ENCODE measurements around the gene CNTNAP4.

CNTNAP4 gene

DNA sequence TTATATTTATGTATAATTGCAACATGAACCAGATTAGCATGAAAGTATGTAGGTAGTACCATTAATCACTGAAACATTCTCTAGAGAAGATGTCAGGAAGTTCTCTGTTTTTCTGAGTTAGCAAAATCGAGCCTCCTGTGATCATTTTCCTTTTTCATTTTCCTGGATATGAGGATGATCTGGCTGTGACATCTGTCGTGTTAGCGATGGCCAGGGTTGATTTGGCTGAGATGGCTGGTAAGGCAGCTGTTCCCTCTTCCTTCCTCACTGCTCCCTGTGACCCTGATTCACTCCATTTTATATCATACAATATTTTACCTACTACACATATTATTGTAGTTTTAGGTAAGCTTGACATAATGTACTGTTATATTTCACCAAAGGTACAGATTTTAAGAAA, 10.3 kb downstream of the CNTNAP4 start:
- no peaks in the 10 kb centered on the region for H3K27me3 Mint-ChIP-seq
- no peaks in the 10 kb centered on the region for H3K9me3 Mint-ChIP-seq
- no peaks in the 10 kb centered on the region for H3K4me1 Mint-ChIP-seq
- H3K36me3 Mint-ChIP-seq, result peaks cover 2% of the 10 kb centered on the region
- no peak overlapping the region for H3K4me3 Mint-ChIP-seq
- H3K27ac Mint-ChIP-seq, result no peak overlapping the region

DNA sequence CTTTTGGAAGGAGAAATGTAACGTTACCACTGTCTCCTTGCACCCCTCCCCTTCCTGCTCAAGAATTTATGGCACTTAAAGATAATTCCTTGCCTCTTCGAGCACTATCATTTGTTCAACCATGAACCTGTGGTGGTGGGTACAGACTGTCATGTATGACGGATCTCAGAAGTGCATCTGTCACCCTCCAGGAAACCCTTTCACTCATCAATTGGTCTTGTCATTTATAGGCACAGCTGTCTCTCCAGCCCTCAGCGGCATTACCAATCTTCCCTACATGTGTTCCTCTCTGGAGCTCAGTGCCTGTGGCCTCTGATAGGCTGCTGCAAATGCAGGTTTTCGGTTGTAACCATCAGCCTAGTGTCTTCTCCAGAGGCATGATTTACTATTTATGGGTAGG, 15.0 kb downstream of the CNTNAP4 start:
- Mint-ChIP-seq H3K27ac (no peak overlapping the region), H3K4me1 (no peaks in the 10 kb centered on the region), H3K36me3 (peaks cover 2% of the 10 kb centered on the region), H3K4me3 (no peak overlapping the region), H3K27me3 (no peaks in the 10 kb centered on the region), H3K9me3 (peaks cover 11% of the 10 kb centered on the region)

DNA sequence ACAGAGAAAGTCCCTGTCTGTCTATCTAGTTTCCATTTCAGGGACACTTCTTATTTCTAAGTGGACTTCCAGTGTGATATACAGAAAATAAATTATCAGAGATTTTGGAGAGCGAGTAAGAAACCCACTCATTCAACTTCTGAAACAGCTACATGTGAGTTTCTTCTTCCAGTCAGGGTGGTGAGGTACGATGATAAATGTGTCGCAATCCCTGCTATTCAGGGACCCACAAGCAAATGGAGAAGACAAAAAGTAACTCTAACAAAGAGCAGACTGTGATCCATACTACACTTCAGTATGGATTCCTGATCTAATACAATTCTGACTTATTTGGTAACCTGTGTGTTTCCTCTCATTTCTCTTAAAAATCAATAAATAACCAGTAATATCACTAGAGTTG, 16.8 kb downstream of the CNTNAP4 start:
- Mint-ChIP-seq H3K36me3 (peaks cover 2% of the 10 kb centered on the region), H3K27ac (no peak overlapping the region), H3K4me1 (no peaks in the 10 kb centered on the region), H3K27me3 (no peaks in the 10 kb centered on the region), H3K9me3 (peaks cover 16% of the 10 kb centered on the region), H3K4me3 (no peak overlapping the region)

DNA sequence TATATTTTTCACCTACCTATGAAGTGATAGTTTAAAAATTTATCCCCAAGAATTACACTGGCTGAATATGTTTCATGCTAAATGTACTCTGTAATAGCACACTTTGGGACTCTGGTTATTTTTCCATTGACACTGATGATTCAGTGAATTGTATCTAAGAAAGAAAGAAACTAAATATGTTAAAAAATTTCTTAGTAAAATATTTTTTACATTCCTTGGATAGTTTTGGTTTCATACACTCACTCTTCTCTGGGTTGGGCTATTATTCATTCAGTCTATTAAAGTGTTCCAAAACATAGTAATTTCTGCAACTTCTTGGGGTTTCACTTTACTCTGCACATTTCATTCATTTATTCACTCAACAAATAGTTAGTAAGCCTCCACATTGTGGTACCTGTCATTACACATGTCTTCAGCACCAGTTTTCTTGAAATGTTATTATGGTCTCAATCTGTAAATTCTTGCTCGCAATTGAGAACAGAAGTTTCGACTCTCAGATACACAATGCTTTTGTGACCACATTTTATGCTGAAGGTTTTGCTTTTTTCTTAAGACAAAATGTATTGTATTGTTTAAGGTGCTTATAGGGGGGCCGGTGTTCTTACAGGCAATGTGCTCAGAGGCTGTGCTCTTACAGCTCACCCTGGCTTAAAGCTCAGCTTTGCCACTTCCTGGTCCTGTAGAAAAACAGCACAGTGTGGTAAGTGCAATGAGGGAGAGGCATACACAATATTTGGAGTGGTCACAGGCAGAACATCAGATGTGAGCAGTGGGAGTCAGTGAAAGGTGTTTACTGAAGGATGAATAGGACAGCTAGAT, 17.4 kb downstream of the CNTNAP4 start:
- H3K27ac Mint-ChIP-seq, result no peak overlapping the region
- no peak overlapping the region for H3K4me3 Mint-ChIP-seq
- no peaks in the 10 kb centered on the region for H3K4me1 Mint-ChIP-seq
- no peaks in the 10 kb centered on the region for H3K27me3 Mint-ChIP-seq
- peaks cover 2% of the 10 kb centered on the region for H3K36me3 Mint-ChIP-seq
- H3K9me3 Mint-ChIP-seq, result peaks cover 16% of the 10 kb centered on the region

DNA sequence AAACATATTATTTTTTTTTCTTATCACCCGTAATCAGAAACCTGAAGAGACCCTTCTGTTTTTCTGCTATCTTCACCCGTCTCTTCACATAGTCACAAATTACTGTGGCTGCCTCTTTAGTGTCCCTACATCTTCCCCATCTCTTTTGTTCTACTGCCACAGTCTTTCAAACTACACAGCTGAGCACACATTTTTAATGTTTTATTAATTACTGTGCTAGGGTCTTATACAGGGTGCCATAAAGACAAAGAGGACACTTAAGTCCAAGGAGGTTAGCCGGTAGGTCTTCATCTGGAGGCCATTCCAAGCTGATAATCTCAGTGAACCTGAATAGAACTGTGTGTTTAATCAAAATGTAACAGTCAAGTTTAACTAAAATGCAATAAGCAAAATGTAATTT, 20.7 kb downstream of the CNTNAP4 start:
- no peak overlapping the region for H3K27ac Mint-ChIP-seq
- H3K4me1 Mint-ChIP-seq, result no peaks in the 10 kb centered on the region
- peaks cover 16% of the 10 kb centered on the region for H3K9me3 Mint-ChIP-seq
- H3K4me3 Mint-ChIP-seq, result no peak overlapping the region
- no peaks in the 10 kb centered on the region for H3K36me3 Mint-ChIP-seq
- H3K27me3 Mint-ChIP-seq, result no peaks in the 10 kb centered on the region

DNA sequence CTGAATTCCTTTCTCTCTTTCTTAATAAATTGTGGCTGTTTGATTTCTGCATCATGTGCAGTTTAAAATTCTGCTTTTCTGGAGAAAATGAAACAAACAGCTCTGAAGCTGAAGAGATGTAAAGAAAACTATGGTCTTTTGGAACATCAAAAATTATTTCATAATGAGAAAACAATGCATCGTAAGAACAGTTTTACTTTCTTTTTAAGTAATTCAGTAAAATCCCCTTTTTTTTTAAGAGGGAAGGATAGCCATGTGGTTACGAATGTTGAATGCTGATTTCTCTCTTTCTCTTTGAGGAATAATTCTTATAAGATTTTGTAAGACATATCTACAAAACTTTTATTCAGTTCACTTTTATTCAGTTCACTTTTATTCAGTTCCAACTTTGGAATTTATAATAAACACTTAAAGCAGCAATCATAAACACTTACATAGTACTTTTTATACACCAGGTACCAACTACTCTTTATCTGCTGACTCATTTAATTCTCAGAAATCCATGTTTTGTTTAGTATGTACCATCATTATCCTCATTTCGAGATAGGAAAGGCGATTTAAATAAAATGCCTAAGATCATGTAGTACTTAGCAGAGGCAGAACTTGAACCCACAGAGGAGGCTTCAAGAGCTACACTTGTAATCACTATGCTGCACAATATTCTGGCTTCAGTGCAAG, 26.6 kb downstream of the CNTNAP4 start:
- Mint-ChIP-seq H3K27ac (no peak overlapping the region), H3K27me3 (no peaks in the 10 kb centered on the region), H3K36me3 (no peaks in the 10 kb centered on the region), H3K4me3 (no peak overlapping the region), H3K4me1 (no peaks in the 10 kb centered on the region), H3K9me3 (no peaks in the 10 kb centered on the region)

DNA sequence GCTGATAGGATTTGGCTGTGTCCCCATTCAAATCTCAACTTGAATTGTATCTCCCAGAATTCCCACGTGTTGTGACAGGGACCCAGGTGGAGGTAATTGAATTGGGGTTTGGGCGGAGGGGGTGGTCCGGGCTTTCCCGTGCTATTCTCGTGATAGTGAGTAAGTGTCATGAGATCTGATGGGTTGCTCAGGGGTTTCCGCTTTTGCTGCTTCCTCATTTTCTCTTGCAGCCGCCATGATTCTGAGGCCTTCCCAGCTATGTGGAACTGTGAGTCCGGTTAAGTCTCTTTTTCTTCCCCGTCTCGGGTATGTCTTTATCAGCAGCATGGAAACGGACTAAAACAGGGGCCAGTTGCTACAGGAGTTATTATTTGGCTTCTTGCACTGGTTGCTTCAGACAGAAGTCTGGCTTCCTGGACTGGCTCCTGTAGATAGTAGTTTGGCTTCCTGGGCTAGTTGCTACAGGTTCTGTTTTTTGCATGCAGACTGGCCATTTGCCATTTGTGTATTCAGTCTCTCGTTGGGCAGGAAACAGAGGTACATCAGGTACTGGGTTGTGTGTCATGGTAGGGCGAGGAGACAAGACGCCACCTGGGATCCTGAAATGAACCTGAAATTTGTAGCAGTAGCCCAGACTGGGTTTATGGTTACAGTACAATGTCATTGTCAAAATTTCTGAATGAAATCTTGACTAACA, 32.6 kb downstream of the CNTNAP4 start:
- H3K4me3 Mint-ChIP-seq, result no peak overlapping the region
- H3K36me3 Mint-ChIP-seq, result no peaks in the 10 kb centered on the region
- H3K4me1 Mint-ChIP-seq, result no peaks in the 10 kb centered on the region
- no peak overlapping the region for H3K27ac Mint-ChIP-seq
- peaks cover 4% of the 10 kb centered on the region for H3K9me3 Mint-ChIP-seq
- H3K27me3 Mint-ChIP-seq, result no peaks in the 10 kb centered on the region

DNA sequence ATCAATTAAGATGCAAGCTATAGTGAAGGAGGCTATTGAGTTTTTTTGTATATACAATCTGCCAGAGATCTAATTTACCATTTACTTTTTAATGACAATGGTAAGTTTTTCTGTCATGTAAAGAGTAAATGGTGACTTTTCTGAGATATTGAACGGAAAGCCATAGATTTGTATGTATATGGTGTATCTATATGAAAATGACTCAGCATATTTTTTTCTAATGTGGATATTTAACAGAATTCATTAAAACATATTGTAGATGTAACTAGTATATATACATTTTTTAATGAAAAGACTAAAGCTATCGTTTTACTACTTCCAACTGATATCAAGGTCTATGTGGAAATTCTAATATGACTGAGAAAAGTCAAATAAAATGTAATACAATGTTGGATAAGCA, 34.1 kb downstream of the CNTNAP4 start:
- Mint-ChIP-seq H3K4me1 (no peaks in the 10 kb centered on the region), H3K27ac (no peak overlapping the region), H3K36me3 (no peaks in the 10 kb centered on the region)

DNA sequence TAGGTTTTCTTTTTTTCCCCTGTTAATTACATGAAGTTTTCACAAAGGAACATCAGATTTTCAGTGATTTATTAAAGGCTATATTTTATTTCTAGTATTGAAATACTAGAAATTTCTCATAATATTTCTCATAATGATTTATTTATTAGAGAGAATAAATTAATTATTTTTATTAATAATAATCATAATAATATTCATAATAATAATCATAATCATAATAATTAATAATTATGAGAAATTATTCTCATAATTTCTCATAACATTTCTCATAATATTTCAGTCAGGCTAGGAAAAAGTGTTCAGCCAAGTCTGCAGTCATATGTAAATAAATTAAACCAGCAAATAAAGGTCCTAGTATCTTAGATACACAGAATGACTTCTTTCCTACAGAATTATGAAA, 41.4 kb downstream of the CNTNAP4 start:
- H3K4me3 Mint-ChIP-seq, result no peak overlapping the region
- H3K27ac Mint-ChIP-seq, result no peak overlapping the region
- H3K9me3 Mint-ChIP-seq, result no peaks in the 10 kb centered on the region
- H3K36me3 Mint-ChIP-seq, result no peaks in the 10 kb centered on the region
- no peaks in the 10 kb centered on the region for H3K4me1 Mint-ChIP-seq
- no peaks in the 10 kb centered on the region for H3K27me3 Mint-ChIP-seq

More for the DNA sequence above, 34.1 kb downstream of the CNTNAP4 start:
- Mint-ChIP-seq H3K27me3 (no peaks in the 10 kb centered on the region), H3K9me3 (peaks cover 4% of the 10 kb centered on the region), H3K4me3 (no peak overlapping the region)

DNA sequence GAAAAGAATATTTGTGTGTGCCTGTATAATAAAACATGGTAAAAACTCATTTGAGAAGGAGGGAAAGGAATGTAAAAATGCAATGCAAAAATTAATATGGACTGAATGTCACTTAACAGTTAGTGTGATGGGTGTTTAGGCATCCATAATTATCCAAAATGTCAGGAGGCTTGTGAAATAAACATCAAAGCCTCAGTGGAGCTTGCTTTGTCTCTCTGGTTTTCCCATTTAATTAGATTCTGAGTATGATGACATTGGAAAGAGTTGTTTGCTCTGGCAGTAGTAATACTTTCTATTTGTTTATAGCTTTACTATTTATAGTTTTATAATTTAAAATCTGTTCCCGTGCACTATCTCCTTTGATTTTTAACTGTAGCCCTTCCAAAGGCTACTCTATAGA, 51.9 kb downstream of the CNTNAP4 start:
- peaks cover 1% of the 10 kb centered on the region for H3K27me3 Mint-ChIP-seq
- H3K27ac Mint-ChIP-seq, result no peak overlapping the region
- no peaks in the 10 kb centered on the region for H3K4me1 Mint-ChIP-seq
- H3K4me3 Mint-ChIP-seq, result no peak overlapping the region
- H3K9me3 Mint-ChIP-seq, result no peaks in the 10 kb centered on the region
- H3K36me3 Mint-ChIP-seq, result no peaks in the 10 kb centered on the region

DNA sequence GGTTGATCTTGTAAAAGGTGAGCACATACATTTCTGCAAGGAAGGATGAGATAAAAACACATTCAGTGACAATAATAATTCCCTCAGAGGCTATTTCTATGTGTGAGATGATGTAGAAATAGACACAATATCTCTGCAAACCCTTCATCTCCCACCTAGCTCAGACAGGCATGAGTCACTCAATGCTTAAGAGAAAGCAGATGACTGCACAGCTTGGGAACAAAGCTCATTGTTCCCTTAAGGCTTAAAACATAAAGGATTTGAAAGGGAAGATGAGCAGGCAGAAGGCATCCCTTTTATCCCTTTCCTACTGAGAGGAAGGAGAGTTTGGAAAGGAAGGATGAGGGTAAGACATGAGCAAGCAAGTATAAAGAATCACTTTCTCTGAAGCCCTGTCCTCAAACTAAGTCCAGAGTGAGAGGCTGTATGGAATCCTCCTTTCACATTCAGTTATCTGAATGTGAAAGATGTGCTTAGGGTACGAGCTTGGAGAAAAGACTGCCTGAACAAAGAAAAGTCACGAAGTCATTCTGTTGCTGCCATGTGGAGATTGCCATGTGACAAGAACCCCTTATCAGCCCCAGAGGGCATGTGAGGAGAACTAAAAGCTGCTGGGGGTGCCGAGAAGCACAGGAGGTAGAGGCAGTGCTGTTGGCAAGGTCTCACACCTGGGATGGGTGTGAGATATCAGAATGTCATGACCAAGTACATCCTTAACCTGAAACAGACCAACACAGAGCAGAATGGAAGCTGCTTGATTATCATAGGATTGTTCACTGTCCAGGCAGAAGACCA, 58.2 kb downstream of the CNTNAP4 start:
- Mint-ChIP-seq H3K27me3 (no peaks in the 10 kb centered on the region), H3K4me1 (no peaks in the 10 kb centered on the region), H3K27ac (no peak overlapping the region), H3K9me3 (peaks cover 10% of the 10 kb centered on the region), H3K4me3 (no peak overlapping the region), H3K36me3 (no peaks in the 10 kb centered on the region)

DNA sequence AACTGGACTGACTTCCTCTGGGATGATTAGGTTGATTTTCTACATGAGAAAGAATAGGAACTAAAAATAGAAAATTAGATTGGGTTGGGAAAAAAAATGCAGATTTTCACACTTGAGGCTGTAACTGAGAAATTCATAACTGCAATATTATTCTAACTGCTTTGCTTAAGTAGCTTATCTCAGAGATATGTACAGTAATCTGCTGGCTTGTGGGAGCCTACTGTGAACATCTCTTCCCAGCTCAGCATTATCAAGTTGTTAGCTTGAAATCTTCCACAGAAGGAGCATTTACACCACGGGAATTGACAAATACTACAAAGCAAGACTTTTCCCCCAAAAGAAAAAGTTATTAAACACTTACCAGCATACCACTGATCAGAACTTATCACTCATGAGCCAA, 58.9 kb downstream of the CNTNAP4 start:
- Mint-ChIP-seq H3K4me3 (no peak overlapping the region), H3K27ac (no peak overlapping the region), H3K27me3 (no peaks in the 10 kb centered on the region), H3K9me3 (peaks cover 10% of the 10 kb centered on the region), H3K4me1 (no peaks in the 10 kb centered on the region), H3K36me3 (no peaks in the 10 kb centered on the region)

DNA sequence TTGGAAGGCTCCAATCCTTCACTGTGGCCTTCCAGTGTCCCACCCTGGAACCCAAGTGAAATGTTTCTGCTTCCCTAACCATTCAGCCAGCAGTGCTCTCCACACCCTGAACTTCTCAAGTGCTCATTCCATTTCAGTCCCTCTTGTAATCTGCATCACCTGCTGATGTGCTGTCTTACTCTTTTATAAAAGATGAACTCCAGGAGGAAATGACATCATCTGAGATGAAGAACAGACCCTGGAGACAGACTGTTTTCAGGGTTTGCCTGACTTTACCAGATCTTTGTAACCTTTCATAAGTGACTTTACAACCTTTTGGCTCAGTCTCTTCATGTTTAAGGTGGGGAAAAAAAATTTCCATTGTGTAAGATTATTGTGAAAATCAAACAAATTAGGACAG, 61.3 kb downstream of the CNTNAP4 start:
- Mint-ChIP-seq H3K27me3 (no peaks in the 10 kb centered on the region), H3K36me3 (no peaks in the 10 kb centered on the region), H3K4me3 (no peak overlapping the region), H3K27ac (no peak overlapping the region), H3K9me3 (peaks cover 13% of the 10 kb centered on the region), H3K4me1 (no peaks in the 10 kb centered on the region)

DNA sequence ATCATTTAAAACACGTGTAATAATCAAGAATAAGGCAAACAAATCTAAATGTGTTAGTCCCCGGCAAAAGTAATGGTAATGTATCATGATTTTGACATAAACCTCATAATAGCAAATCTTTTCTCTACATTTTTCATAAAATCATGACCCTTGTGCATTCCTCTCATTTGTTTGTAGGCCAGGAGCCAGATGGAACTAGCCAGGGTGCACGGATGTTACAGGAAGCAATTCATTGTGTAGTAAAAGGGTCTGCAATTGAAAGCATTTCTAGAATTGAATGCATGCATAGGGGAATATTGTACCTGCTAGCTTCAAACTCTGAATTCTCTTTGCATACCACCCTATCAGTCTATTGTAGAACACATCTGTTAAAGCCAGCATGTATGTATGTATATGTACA, 66.6 kb downstream of the CNTNAP4 start:
- Mint-ChIP-seq H3K4me1 (no peaks in the 10 kb centered on the region), H3K4me3 (no peak overlapping the region), H3K27me3 (no peaks in the 10 kb centered on the region), H3K27ac (no peak overlapping the region), H3K9me3 (peaks cover 10% of the 10 kb centered on the region), H3K36me3 (no peaks in the 10 kb centered on the region)

DNA sequence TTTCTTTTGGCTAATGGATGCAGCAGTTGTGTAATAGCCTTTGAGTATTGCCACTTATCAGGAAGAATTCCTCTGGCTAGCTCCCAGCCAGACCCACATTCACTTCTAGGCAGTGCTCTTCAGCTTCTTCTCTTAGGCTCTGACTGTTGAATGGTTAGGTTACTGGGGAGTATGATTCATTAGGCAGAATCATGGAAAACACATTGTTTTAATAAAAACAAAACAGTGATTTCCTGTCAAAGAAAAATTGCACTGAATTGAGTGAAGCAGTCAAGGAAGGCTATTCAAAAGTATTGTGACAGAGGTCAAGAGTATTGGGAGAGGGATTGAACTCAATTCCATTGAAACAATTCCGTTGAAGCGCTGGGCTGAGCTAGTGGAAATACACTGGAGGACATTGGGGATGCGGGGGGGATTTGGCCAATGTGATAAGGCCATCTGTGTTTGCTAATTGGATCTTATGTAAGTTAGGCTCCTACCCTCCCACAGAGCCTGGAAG, 68.0 kb downstream of the CNTNAP4 start:
- Mint-ChIP-seq H3K27ac (no peak overlapping the region), H3K4me1 (no peaks in the 10 kb centered on the region), H3K27me3 (no peaks in the 10 kb centered on the region), H3K4me3 (no peak overlapping the region), H3K36me3 (no peaks in the 10 kb centered on the region), H3K9me3 (peaks cover 7% of the 10 kb centered on the region)

Measured in activated naive CD4-positive, alpha-beta T cell treated with anti-CD3 and anti-CD28 coated beads, Interleukin-2, amount 50 U/mL, for 24 hours (primary cell).